Posterior cingulate gyrus (tissue), 11 donors: ENCODE measurements around the gene MDH2.
A peak's percentile ranks its signal among the peaks of the same experiment; 100 is the strongest.
"Not testable (repeated sequence)": the region's sequence is repeated elsewhere in the genome, so short reads cannot be mapped to it uniquely, and the experiment has no call there.

Experiments
- DNase-seq, 10 donors: peaks; one replicate each; pipeline versions ENCODE4 v3.0.0 to v3.0.0-alpha.2; 2020 to 2021; ENCODE audit warnings: mixed read lengths in 3 of 10
- intact Hi-C: fragments of 100-400 bp; cut with DNase I; formaldehyde crosslinking; loops from one replicate; pipeline ENCODE4 v1.15.1; 2023

Gene MDH2

GRCh38 chr7:76044375-76044865, 3.5 kb upstream of the MDH2 start:
- DNase-seq = peak in 2 of 10 donors; percentile 4 to 22
- intact Hi-C loops = loop anchor here (10.0 kb wide), 1 partner anchor 50 kb away; the partner anchor contains the start of gene TMEM120A

- peak in 1 of 10 donors; percentile 38 for DNase-seq
- intact Hi-C loops = loop anchor here (10.0 kb wide), 1 partner anchor 53 kb away; the partner anchor contains the start of gene TMEM120A
These were observed 548 bp upstream of the MDH2 start for GRCh38 chr7:76047305-76047810.

GRCh38 chr7:76048668-76048988, 722 bp downstream of the MDH2 start:
- intact Hi-C loops = loop anchor here (10.0 kb wide), 1 partner anchor 54 kb away; the partner anchor contains the start of gene TMEM120A
- DNase-seq = peak in 3 of 10 donors; percentile 35 to 71 (median 67)

- intact Hi-C loops = loop anchor here (10.0 kb wide), 1 partner anchor 54 kb away; the partner anchor contains the start of gene TMEM120A
- peak in 2 of 10 donors; percentile 15 to 24 for DNase-seq
These were observed 1.4 kb downstream of the MDH2 start for GRCh38 chr7:76049295-76049694.

DNA sequence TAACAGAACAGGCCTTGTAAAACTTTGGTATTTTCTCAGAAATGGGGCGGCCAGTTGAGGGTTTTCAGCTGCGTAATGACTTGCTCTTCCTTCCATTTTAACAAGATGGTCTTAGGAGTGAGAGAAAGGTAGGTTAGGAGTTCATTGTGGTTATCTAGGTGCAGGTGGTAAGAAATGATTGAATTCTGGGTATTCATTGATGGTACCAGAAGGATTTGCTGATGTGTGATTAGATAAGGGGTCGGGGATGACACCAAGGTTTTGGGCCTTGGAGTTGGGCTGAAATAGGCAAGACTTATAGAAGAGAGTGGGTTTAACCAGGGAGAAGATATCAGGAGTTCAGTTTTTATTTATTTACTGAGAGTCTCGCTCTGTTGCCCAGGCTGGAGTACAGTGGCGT, 2.6 kb downstream of the MDH2 start:
- no peak for DNase-seq
- intact Hi-C loops = no loop called here

DNA sequence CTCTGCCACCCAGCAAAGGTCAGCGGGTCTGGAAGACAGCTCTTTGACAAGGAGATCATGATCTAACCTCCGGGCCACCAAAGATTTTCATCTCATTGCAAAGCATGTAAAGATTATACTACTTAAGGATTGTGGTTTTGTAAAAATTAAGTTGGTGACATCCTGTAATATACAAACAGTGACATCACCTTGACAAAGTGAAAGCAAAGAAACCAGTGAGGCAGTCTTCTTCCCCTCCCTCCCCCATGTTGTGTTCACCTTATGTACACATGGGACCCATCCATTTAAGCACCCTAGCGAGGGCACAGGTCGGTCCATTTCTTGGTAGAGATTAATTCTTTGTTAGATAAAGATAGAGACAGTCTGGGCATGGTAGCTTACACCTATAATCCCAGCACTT, 3.9 kb downstream of the MDH2 start:
- DNase-seq = peak in 1 of 10 donors; percentile 15
- intact Hi-C loops = no loop called here

DNA sequence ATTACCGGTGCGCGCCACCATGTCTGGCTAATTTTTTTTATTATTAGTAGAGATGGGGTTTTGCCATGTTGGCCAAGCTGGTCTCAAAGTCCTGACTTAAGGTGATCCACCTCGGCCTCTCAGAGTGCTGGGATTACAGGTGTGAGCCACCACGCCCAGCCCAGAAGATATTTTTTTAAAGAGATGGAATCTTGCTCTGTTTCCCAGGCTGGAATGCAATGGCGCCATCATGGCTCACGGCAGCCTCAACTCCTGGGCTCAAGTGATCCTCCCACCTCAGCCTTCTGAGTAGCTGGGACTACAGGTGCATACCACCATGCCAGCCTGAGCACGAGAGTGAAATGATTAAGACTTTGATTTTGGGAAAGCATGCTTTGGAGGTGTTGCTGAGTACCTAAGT, 4.8 kb downstream of the MDH2 start:
- peak in 1 of 10 donors; percentile 32 for DNase-seq
- intact Hi-C loops = not testable (repeated sequence)

GRCh38 chr7:76053461-76053860, 5.6 kb downstream of the MDH2 start:
- intact Hi-C loops = no loop called here
- DNase-seq = peak in 1 of 10 donors; percentile 14

GRCh38 chr7:76054123-76055120, 6.5 kb downstream of the MDH2 start:
- intact Hi-C loops = no loop called here
- peak in 1 of 10 donors; percentile 71 for DNase-seq

DNA sequence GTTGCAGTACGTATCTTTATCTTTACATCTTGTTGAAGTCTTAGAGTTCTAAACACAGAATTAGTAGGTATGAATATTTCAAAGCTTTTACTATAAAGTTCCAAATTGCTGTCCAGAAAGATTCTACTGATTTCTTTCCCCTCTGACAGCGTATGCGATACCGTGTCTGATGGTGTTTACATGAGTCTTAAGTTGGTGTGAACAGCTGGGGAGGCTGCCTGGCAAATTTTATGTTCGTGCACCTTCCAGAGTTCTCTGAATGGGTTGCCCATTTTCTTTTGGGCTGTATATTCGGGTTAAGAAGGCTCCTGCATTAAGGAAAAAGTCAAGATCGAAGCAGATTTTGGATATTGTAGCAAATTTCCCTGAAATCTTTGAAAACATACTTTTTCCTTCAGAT, 8.3 kb downstream of the MDH2 start:
- no peak for DNase-seq
- intact Hi-C loops = no loop called here

DNA sequence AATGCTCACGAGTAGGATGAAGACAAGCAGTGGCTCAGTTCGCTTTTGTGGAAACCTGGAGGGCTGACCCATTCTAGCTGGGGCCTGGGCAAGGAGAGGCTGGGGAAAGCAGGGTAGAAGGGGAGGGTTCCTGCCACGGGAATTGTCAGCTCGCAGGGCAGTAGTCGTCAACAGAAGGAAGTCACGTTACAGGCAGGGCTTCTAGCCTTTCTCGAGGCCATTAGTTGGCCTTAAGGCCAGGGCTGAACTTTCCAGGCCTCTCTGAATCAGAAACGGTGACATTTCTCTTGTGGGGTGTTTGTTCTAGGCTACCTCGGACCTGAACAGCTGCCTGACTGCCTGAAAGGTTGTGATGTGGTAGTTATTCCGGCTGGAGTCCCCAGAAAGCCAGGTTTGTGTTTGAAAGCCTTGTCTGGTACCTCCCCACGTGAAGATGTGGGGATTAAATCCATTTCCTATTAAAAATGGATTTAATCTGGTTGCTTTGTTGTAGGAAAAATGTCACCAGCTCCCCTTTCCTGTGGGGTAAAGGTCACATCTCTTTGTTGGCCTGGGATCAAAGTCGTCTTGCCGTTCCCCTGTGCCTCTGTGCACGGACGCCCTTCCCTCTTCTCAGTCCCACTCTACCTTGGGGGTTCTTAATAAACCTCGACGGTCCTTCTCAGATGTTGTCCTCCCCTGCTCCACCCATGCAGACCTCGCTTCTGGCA, 9.4 kb downstream of the MDH2 start:
- peak in 1 of 10 donors; percentile 10 for DNase-seq
- intact Hi-C loops = no loop called here

DNA sequence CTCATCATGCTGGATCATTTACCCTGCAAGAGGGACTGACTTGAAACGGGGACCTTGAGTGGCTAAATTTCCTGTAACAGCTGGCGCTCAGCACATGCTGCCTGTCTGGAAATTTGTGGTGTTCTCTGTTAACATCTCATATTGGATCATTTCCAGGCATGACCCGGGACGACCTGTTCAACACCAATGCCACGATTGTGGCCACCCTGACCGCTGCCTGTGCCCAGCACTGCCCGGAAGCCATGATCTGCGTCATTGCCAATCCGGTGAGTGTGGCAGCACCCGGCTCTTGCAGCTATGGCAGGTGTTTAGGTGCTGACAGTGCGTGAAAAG, 9.9 kb downstream of the MDH2 start:
- peak in 1 of 10 donors; percentile 75 for DNase-seq
- intact Hi-C loops = no loop called here

DNA sequence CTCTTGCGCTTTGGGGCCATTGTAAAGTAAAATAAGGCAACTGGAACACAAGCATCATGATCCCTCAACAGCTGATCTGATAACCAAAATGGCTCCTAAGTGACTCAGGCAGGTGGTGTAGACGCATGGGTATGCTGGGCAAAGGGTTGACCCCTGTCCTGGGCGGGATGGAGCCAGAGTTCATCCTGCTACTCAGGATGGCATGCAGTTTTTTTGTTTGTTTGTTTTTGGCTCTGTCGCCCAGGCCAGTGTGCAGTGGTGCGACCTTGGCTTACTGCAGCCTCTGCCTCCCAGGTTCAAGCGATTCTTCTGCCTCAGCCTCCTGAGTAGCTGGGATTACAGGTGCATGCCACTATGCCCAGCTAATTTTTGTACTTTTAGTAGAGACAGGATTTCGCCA, 10.8 kb downstream of the MDH2 start:
- intact Hi-C loops = not testable (repeated sequence)
- DNase-seq = peak in 1 of 10 donors; percentile 5

DNA sequence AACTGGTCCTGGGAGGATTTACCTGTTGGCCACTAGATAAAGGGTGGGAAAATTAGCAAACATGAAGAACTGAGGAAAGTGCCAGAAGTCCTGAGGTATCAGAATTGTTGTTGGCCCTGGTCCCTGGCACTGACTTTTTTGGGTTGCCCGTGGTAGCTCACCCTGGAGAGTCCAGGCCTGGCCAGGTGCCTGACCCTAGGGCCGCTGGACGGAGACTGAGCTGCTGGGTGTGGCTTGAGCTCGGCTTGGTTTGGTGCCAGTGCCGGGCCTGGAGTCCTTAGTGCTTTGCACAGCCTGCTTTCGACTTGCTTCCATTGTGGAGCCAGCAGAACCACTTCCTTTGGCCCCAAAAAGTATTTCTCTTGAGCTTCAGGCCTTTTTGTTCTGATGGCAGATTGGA, 12.9 kb downstream of the MDH2 start:
- peak in 2 of 10 donors; percentile 81 to 83 for DNase-seq
- intact Hi-C loops = no loop called here

DNA sequence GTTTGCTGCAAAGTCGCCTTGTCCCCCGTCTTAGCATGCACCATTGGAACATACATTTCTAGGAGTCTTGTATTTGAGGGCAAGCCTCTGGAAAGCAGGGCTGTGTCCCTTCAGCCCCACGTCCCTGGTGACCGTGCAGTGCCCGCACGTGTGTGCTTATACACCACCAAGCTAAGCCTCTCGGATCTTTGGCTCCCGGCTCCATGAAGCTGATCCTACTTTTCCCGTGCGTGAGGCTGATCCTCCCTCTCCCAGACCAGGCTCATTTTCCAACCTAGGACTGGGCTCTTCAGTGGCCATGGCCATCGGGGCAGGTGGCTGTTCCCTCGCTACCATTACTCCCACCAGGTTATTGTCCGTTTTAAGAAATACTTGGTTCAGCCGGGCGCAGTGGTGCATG, 14.3 kb downstream of the MDH2 start:
- peak in 1 of 10 donors; percentile 54 for DNase-seq
- intact Hi-C loops = no loop called here

DNA sequence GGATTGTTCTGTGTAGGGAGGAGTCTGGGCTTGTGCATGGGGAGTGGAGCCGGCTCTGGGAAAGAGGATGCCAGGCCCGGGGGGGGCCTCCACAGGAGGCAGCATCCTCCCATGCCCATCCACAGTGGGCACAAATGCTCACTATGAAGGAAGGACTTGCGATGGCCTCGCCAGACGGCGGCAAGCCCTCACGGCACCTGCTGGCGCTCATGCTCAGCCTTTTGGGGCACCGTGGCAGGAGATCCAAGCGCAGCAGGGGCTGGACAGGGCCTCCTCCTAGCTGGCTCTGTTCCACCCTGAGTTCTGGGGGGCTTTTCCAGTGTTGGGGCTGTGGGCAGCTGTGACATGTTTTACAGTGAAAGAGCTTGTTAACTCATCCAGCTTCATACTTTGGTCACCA, 15.2 kb downstream of the MDH2 start:
- intact Hi-C loops = no loop called here
- peak in 1 of 10 donors; percentile 70 for DNase-seq

- DNase-seq = peak in 2 of 10 donors; percentile 27 to 85
- intact Hi-C loops = no loop called here
These were observed 15.6 kb downstream of the MDH2 start for GRCh38 chr7:76063525-76063924.

DNA sequence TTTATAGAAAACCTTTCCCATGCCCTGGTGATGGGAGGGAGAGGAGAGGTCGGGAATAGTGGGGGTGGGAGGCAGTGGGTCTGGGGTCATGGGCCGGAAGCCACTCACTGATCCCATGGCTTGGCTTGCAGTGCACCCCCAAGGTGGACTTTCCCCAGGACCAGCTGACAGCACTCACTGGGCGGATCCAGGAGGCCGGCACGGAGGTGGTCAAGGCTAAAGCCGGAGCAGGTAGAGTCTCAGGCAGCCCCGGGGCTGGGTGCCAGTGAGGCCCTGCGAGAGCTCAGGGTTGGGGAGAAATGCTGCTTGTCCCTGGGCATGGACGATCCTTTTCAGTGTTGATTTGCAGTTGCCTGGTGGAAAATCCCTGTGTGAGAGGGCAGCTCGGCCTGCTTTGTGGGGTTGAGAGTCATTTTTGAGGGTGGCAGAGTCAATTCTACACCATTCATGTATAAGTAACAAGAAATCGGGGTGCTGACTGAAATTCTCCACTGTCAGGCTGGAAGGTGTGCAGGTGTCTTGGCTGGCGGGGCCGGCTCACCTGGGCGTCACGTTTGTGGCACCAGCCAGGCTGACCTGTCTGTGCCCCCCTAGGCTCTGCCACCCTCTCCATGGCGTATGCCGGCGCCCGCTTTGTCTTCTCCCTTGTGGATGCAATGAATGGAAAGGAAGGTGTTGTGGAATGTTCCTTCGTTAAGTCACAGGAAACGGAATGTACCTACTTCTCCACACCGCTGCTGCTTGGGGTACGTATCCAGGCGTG, 16.5 kb downstream of the MDH2 start:
- peak in 1 of 10 donors; percentile 77 for DNase-seq
- intact Hi-C loops = no loop called here

- no peak for DNase-seq
- intact Hi-C loops = no loop called here
These were observed 17.2 kb downstream of the MDH2 start for GRCh38 chr7:76065016-76065612.
